KMS-11 (cell line): Measurements from ENCODE around the gene SLC41A1.
"Not testable (repeated sequence)": the region's sequence is repeated elsewhere in the genome, so short reads cannot be mapped to it uniquely, and the experiment has no call there.

Source experiments
- H2AFZ ChIP-seq: fragments of 200-600 bp; sonication (generic); 2 replicates; pipeline ENCODE4 v1.6.1; 2016; ENCODE audit warnings: antibody characterized with exemption, mixed run types, low read depth
- H3K27ac ChIP-seq: fragments of 200-600 bp; sonication (generic); 2 replicates; pipeline ENCODE4 v1.6.1; 2016; ENCODE audit warnings: mild to moderate bottlenecking, mixed run types
- H3K27me3 ChIP-seq: fragments of 200-600 bp; sonication (generic); 2 replicates; pipeline ENCODE4 v1.6.1; 2017; ENCODE audit warnings: mild to moderate bottlenecking, low read depth, mixed run types, moderate library complexity; ENCODE audit not compliant: insufficient read depth
- H3K36me3 ChIP-seq: fragments of 200-600 bp; sonication (generic); 2 replicates; pipeline ENCODE4 v1.6.1; 2017; ENCODE audit warnings: mild to moderate bottlenecking, mixed run types; ENCODE audit not compliant: insufficient read depth
- H3K4me1 ChIP-seq: fragments of 200-600 bp; sonication (generic); 2 replicates; pipeline ENCODE4 v1.6.1; 2016; ENCODE audit warnings: mild to moderate bottlenecking, low read depth, mixed run types; ENCODE audit not compliant: poor library complexity, severe bottlenecking
- H3K4me2 ChIP-seq: fragments of 200-600 bp; sonication (generic); 2 replicates; pipeline ENCODE4 v1.7.0; 2016; ENCODE audit warnings: mild to moderate bottlenecking, mixed run types
- H3K4me3 ChIP-seq: fragments of 200-600 bp; sonication (generic); IDR thresholded peaks from 2 replicates; pipeline ENCODE4 v1.6.1; 2017; ENCODE audit warnings: low read depth, low read length, mixed read lengths; ENCODE audit not compliant: insufficient read depth
- H3K79me2 ChIP-seq: fragments of 200-600 bp; sonication (generic); 2 replicates; pipeline ENCODE4 v1.6.1; 2016; ENCODE audit warnings: low read depth, mixed run types; ENCODE audit not compliant: insufficient read depth
- H3K9ac ChIP-seq: fragments of 200-600 bp; sonication (generic); 2 replicates; pipeline ENCODE4 v1.6.1; 2016; ENCODE audit warnings: mild to moderate bottlenecking, mixed run types
- H4K20me1 ChIP-seq: fragments of 200-600 bp; sonication (generic); 2 replicates; pipeline ENCODE4 v1.6.1; 2016; ENCODE audit warnings: mild to moderate bottlenecking, mixed run types; ENCODE audit not compliant: insufficient read depth
- CTCF ChIP-seq: fragments of 200-600 bp; sonication (generic); conservative IDR thresholded peaks from 2 replicates; pipeline ENCODE4 v1.6.1; 2017; ENCODE audit warnings: low read depth, mild to moderate bottlenecking, antibody characterized with exemption, low read length, moderate library complexity, mixed read lengths

The SLC41A1 gene

GRCh38 chr1:205812878-205813754 lies at the start of gene SLC41A1:
Gene SLC41A1 (minus strand): TSS chr1:205813198. CDS start chr1:205810441, 2,757 bp downstream.
- peaks cover 5% of the 10 kb centered on the region for H3K4me1 ChIP-seq
- TF ChIP-seq CTCF: no peak
- H3K9ac ChIP-seq: peak within 1 kb of the TSS; percentile 69
- H3K27me3 ChIP-seq: no peaks in the 10 kb centered on the region; the same call in 1 of the 2 replicates
- H3K4me2 ChIP-seq: peak within 1 kb of the TSS; percentile 88
- H4K20me1 ChIP-seq: no peaks in the 10 kb centered on the region
- no peaks in the 10 kb centered on the region for H3K79me2 ChIP-seq
- peak within 1 kb of the TSS; percentile 96 for H3K4me3 ChIP-seq
- H3K27ac ChIP-seq: no peak within 1 kb of the TSS
- peaks cover 3% of the 10 kb centered on the region; the same call in 1 of the 2 replicates for H3K36me3 ChIP-seq
- H2AFZ ChIP-seq: peak within 1 kb of the TSS; percentile 91

- no peak for TF ChIP-seq CTCF
- no peaks in the 10 kb centered on the region for H3K27me3 ChIP-seq
- H3K4me2 ChIP-seq: no peak overlapping the region
- H3K79me2 ChIP-seq: no peaks in the 10 kb centered on the region
- H4K20me1 ChIP-seq: no peaks in the 10 kb centered on the region
- H3K4me1 ChIP-seq: no peaks in the 10 kb centered on the region
- no peak overlapping the region for H3K27ac ChIP-seq
- H3K9ac ChIP-seq: no peak overlapping the region
- no peak overlapping the region for H3K4me3 ChIP-seq
- no peaks in the 10 kb centered on the region for H3K36me3 ChIP-seq
- no peak overlapping the region for H2AFZ ChIP-seq
Observed at GRCh38 chr1:205861540-205861939, 48.5 kb upstream of the SLC41A1 start.

GRCh38 chr1:205858141-205858961 lies 45.4 kb upstream of the SLC41A1 start:
- Histone ChIP-seq H3K27me3 (no peaks in the 10 kb centered on the region), H2AFZ (no peak overlapping the region), H3K36me3 (no peaks in the 10 kb centered on the region), H4K20me1 (no peaks in the 10 kb centered on the region), H3K79me2 (no peaks in the 10 kb centered on the region), H3K4me2 (no peak overlapping the region), H3K4me3 (no peak overlapping the region), H3K9ac (no peak overlapping the region), H3K27ac (no peak overlapping the region), H3K4me1 (no peaks in the 10 kb centered on the region)
- TF ChIP-seq CTCF: no peak

GRCh38 chr1:205857501-205857900 lies 44.5 kb upstream of the SLC41A1 start:
- not testable (repeated sequence) for H3K9ac ChIP-seq

More at GRCh38 chr1:205857501-205857900, 44.5 kb upstream of the SLC41A1 start:
- not testable (repeated sequence) for H3K27me3 ChIP-seq, H3K27ac ChIP-seq, H3K4me3 ChIP-seq, H4K20me1 ChIP-seq, H3K36me3 ChIP-seq, H3K79me2 ChIP-seq, H2AFZ ChIP-seq, H3K4me1 ChIP-seq, H3K4me2 ChIP-seq
